HUES48 (cell line): ENCODE results near the gene EWSR1.
A peak's percentile ranks its signal among the peaks of the same experiment; 100 is the strongest.

Source experiments
- H3K27ac ChIP-seq: one replicate; pipeline ENCODE4 v1.7.0; 2013; ENCODE audit warnings: low read depth, low read length, inconsistent platforms
- H3K27me3 ChIP-seq: 2 replicates; pipeline ENCODE4 v1.6.1; 2013; ENCODE audit warnings: mild to moderate bottlenecking, low read length; ENCODE audit not compliant: control insufficient read depth, insufficient read depth
- H3K36me3 ChIP-seq: 2 replicates; pipeline ENCODE4 v1.6.1; 2013; ENCODE audit warnings: low read length; ENCODE audit not compliant: control insufficient read depth, insufficient read depth
- H3K4me1 ChIP-seq: 2 replicates; pipeline ENCODE4 v1.6.1; 2013; ENCODE audit warnings: mild to moderate bottlenecking, low read length; ENCODE audit not compliant: control insufficient read depth, insufficient read depth
- H3K4me3 ChIP-seq: 2 replicates; pipeline ENCODE4 v1.5.1; 2013; ENCODE audit warnings: mild to moderate bottlenecking, low read depth, low read length
- H3K9ac ChIP-seq: 2 replicates; pipeline ENCODE4 v1.6.1; 2013; ENCODE audit warnings: mild to moderate bottlenecking, low read depth, low read length, moderate library complexity
- H3K9me3 ChIP-seq: 2 replicates; pipeline ENCODE4 v1.6.1; 2013; ENCODE audit warnings: low read length; ENCODE audit not compliant: control insufficient read depth, insufficient read depth

Gene EWSR1

DNA sequence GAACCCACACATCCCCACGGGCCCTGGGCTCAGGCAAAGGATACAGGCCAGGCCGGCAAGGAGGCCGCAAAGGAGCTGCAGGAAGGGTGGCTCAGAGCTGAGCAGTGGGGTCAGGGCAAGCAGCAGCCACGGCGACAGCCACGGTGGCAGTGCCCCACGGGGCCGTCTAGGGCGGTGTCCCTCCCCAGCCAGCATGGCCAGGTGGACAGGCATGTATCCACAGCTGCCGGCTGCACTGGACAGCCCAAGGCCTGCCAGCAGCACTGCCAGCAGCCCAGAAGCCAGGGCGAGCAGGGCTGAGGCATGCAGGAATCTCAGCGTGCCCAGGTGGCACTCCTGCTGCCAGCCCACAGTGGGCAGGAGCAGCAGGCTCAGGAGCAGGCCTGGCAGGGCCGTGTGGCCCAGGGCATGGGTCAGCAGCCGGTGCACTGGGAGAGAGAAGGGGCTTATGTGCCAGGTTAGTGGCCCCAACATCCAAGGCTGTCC, 4.2 kb upstream of the EWSR1 start:
- Histone ChIP-seq H3K27me3 (no peaks in the 10 kb centered on the region), H3K4me1 (peaks cover 10% of the 10 kb centered on the region), H3K27ac (no peak overlapping the region), H3K4me3 (no peak overlapping the region), H3K9me3 (no peaks in the 10 kb centered on the region), H3K9ac (no peak overlapping the region), H3K36me3 (peaks cover 50% of the 10 kb centered on the region)

DNA sequence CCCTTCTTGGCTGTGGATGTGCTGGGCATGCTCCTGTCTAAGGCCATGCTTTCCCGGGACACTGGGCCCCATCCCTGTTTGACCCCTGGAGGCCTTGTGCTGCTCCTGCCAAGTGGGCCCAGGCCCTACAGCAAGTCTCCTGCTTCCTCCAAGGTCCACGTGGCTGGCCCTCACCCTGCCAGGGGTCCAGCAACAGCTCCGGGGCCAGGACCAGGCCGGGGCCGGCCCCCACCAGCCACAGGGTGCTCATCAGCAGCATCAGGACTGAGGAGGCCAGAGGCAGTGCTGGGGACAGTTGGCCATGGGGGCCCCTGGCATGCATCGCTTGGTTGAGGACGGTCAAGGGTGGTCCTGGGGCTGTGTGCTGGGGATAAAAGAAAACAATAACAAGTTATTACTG, 2.8 kb upstream of the EWSR1 start:
- peaks cover 17% of the 10 kb centered on the region for H3K4me1 ChIP-seq
- H3K36me3 ChIP-seq, result peaks cover 47% of the 10 kb centered on the region

DNA sequence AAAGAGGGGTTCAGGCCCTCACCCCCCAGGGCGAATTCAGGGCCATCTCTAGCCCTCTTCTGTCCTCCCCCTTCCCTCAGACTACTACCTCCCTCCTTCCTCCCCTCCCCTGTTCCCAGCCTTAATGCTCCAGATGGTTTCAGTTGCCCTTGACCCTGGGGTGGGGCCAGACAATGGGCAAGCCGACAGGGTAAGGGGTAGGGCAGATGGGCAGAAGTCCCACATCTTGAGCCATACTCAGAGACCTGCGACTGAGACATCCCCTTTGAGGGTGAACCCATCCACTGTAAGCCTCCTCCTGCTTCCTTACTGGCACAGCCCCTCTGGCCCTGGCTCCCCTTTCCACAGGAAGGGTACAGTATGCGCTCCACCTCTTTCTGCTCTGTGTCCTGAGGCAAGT, 2.1 kb upstream of the EWSR1 start:
- H3K27me3 ChIP-seq, result no peaks in the 10 kb centered on the region
- H3K9ac ChIP-seq, result no peak overlapping the region
- H3K27ac ChIP-seq, result peak overlapping the region; percentile 100
- H3K4me3 ChIP-seq, result peak overlapping the region; percentile 95; the same call in 1 of the 2 replicates
- no peaks in the 10 kb centered on the region for H3K9me3 ChIP-seq
- peaks cover 47% of the 10 kb centered on the region for H3K36me3 ChIP-seq
- peaks cover 24% of the 10 kb centered on the region for H3K4me1 ChIP-seq

More for the DNA sequence above, 2.8 kb upstream of the EWSR1 start:
- H3K27me3 ChIP-seq, result no peaks in the 10 kb centered on the region
- no peak overlapping the region for H3K4me3 ChIP-seq
- H3K9me3 ChIP-seq, result no peaks in the 10 kb centered on the region
- no peak overlapping the region for H3K27ac ChIP-seq
- H3K9ac ChIP-seq, result no peak overlapping the region

DNA sequence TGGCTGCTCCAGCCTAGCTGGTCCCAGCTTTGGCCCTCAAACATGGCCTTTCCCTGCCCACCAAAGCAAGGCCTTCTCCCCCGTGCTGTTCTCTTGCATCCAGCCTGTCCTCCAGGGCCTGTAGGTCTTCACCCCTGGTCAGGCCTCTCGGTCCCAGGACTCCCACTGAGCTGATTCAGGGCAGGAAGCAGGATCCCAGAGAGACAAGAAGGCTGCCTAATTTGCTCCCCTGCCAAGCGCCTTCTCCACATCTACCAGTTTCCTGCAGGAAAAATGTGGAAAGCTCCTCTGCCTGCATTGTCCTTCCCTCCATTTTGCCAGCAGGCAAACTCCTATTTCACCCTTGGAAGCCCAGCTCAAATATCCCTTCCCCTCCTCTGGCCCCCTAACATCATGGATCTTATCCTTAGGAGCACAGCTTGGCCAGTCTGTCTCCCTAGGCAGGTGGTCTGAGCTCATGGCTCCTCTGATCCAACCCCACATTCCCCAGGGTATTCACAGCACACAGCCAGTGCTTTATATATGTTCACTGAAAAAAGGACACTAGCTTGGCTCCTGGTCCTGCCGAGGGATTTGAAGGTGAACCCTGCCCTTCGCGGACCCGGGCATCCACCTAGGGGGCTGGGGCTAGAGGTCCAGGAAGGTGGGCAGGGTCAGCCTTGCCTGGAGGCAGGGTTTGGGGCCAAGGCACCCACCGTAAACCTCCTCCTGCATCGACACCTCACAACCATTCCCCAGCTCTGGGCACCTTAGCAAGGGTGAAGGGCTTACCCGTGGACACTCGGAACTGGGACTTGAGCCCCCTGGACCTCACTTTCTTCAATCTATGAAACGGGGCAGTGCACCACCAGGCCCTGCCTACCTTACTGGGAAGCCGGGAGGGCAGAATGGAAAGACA, 1.3 kb upstream of the EWSR1 start:
- H3K4me3 ChIP-seq, result peak overlapping the region; percentile 95
- no peaks in the 10 kb centered on the region for H3K9me3 ChIP-seq
- H3K4me1 ChIP-seq, result peaks cover 27% of the 10 kb centered on the region
- H3K27ac ChIP-seq, result peak overlapping the region; percentile 100
- H3K27me3 ChIP-seq, result no peaks in the 10 kb centered on the region
- H3K9ac ChIP-seq, result peak overlapping the region; percentile 100
- H3K36me3 ChIP-seq, result peaks cover 53% of the 10 kb centered on the region

DNA sequence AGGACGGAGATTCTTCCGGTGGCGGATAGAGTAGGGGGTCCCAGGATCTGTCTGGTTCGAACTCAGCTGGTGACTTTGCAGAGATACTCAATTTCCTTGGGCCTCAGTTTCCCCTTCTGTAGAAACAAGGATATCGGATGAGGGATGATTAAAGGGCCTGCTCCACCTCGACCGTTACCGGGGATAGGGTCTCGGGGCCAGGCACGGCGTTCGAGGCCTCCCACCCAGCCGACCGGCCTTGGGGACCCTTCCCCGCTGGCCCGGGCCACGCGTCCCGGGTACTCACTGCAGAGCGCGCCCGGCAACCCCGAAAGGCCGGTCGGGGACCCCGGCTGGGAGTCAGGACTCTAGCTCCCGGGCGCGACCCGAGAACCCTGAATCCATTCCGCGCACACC, 608 bp upstream of the EWSR1 start:
- peak overlapping the region; percentile 100 for H3K27ac ChIP-seq
- peak overlapping the region; percentile 100 for H3K9ac ChIP-seq
- no peaks in the 10 kb centered on the region for H3K27me3 ChIP-seq
- peaks cover 27% of the 10 kb centered on the region for H3K4me1 ChIP-seq
- no peaks in the 10 kb centered on the region for H3K9me3 ChIP-seq
- peaks cover 59% of the 10 kb centered on the region for H3K36me3 ChIP-seq
- H3K4me3 ChIP-seq, result peak overlapping the region; percentile 95

DNA sequence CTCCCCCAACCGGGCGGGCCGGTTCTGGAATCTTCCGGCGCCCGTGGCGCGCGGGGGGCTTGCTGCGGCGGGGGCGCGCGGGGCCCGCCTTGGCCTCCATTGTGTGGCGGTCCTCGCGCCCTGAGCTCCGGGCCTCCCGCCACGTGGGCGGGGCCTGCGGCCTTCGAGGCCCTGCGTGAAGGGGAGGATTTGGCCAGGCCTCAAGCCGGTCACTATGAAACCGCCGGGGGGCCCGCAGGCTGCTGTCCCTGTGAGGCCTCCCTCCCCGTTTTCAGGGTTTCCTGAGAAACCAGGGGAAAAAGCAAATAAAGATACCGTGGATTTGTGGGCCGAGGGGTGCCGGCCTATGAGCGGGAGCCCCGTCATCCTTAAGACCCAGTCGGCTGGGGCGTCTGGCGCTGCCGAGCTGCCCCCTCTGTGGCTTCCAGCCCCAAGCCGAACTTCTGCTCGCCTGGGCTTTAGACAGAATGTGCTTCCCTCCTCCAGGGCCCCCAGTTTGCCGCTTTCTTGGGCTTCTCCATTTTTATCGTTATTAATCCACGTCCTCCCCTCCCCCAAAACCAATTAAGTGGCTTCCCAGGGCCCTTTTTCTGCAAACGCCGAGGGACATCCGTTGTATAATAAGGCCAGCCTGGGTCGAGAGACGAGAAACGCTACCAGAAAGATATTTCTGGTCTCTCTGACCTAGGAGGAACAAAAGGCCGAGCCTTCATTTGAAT, 602 bp downstream of the EWSR1 start:
- H3K27me3 ChIP-seq, result no peaks in the 10 kb centered on the region
- peak overlapping the region; percentile 100 for H3K9ac ChIP-seq
- peaks cover 67% of the 10 kb centered on the region for H3K36me3 ChIP-seq
- H3K4me1 ChIP-seq, result peaks cover 33% of the 10 kb centered on the region
- no peaks in the 10 kb centered on the region for H3K9me3 ChIP-seq
- H3K27ac ChIP-seq, result peak overlapping the region; percentile 100
- H3K4me3 ChIP-seq, result peak overlapping the region; percentile 95

DNA sequence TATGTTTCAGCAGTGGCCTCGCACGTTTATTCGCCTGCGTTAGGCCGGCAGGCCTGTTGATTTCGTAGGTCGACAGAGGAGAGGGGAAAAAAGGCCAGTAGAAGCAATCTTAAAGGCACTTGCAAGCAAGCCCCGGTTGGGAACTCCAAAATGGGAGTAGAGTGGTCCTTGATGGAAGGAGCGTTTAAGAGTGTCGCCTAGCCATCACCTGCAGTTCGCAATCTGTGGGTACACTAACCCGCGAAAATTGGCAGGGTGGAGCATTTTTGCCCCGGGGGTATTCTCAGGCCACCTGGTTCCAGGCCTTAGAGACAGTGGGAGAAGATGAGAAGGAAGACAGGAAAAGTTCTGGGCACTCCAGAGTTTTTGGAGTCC, 1.1 kb downstream of the EWSR1 start:
- Histone ChIP-seq H3K4me1 (peaks cover 33% of the 10 kb centered on the region), H3K36me3 (peaks cover 67% of the 10 kb centered on the region), H3K9ac (peak overlapping the region; percentile 100), H3K4me3 (peak overlapping the region; percentile 95), H3K9me3 (no peaks in the 10 kb centered on the region), H3K27ac (peak overlapping the region; percentile 100), H3K27me3 (no peaks in the 10 kb centered on the region)

DNA sequence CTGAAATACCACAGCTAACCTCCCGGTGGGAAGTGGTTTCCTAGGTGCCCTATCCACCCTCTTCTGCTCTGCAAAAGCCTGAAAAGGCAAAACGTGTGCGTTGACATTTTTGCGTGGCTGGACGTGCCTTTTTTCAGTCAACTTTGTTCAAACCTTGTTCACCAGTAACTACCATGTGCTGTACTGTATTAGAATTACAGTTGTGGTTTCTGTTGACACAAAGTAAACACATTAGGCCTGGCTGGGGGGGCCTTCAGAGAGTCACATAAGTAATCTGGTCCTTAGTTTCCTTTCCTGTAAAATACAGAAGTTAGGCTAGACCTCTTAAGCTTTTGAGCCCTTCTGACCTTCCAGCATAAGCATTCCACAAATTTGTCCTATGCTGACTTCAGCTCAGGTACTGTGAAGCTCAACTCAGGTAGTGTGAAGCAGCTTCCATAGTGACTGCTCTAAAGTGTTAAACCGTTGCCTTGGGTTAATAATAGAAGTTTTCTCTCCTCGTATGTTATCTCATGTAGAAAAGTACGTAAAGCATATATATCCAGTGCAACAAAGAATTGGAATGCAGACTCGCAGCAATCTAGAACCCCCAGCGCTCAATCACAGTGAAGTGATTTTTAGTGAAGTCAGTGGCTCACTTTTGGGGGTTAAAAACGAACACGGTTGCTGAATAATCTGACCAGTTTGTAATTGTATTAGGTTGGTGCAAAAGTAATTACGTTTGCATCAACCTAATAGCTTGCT, 1.8 kb downstream of the EWSR1 start:
- H3K4me1 ChIP-seq, result peaks cover 33% of the 10 kb centered on the region
- H3K9ac ChIP-seq, result peak overlapping the region; percentile 100
- H3K36me3 ChIP-seq, result peaks cover 70% of the 10 kb centered on the region
- H3K27me3 ChIP-seq, result no peaks in the 10 kb centered on the region
- H3K9me3 ChIP-seq, result no peaks in the 10 kb centered on the region
- peak overlapping the region; percentile 95 for H3K4me3 ChIP-seq
- H3K27ac ChIP-seq, result peak overlapping the region; percentile 100

DNA sequence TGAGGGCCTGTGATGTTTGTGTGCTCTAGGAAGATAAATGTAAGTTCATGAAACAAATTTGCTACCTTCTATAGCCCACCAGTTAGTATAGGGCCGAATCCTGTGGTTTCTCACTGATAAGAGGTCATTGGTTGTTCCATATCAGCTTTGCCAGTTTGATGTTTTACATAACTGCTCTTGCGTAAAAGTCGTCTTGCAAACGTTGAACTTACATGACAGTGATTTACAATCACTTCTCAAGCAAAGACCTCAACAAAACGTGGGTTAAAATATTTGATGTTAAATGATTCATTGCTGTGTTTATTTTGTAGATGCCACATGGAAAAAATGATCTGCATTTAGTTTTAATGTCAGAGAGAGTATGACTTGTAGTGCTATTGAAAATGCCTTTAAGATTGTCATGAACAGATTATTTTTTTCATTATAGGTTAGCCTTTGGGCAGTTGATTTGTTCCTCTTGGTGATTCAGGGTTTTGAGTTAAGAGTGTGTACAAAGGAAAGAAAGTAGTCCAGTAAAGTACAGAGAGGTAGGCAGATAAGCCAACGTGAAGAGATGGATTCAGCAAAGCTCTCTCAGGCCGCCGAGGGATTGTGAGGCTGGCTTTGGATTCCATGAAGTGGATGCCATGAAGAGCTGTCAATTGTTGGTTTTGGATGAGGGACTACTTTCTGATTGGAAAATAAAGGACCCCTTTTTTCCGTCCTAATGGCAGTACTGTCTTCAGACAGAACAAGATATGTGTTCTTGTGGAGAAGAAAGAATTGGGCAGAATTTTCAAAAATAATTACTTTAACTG, 2.6 kb downstream of the EWSR1 start:
- peaks cover 71% of the 10 kb centered on the region for H3K36me3 ChIP-seq
- no peaks in the 10 kb centered on the region for H3K9me3 ChIP-seq
- H3K27ac ChIP-seq, result no peak overlapping the region
- peaks cover 33% of the 10 kb centered on the region for H3K4me1 ChIP-seq
- no peak overlapping the region for H3K9ac ChIP-seq
- H3K27me3 ChIP-seq, result no peaks in the 10 kb centered on the region
- peak overlapping the region; percentile 95 for H3K4me3 ChIP-seq

DNA sequence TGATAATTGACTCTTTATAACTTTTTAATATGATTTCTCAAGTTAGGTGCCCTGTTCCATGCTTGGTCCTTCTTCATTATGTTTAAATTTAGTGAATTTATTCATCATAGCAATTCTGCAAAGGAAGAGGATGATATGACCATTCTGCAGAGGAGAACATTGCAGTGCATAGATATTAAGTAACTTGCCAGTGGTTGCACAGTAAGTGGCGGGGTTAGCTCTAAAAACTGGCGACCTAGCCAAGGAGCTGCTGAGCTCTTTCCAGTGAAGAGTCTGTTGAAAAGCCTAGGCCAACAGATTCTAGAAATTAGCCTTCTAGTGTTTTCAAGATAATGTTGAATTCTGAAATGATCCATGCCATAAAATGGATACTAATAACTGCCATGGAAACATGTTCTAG, 4.6 kb downstream of the EWSR1 start:
- Histone ChIP-seq H3K4me3 (no peak overlapping the region), H3K9ac (no peak overlapping the region), H3K9me3 (no peaks in the 10 kb centered on the region), H3K27me3 (no peaks in the 10 kb centered on the region), H3K27ac (no peak overlapping the region), H3K4me1 (peaks cover 23% of the 10 kb centered on the region), H3K36me3 (peaks cover 82% of the 10 kb centered on the region)
